Left renal cortex interstitium (tissue), 4 donors: ENCODE measurements around the gene MTA1. TPM values are rescaled to one million over a fixed set of nuclear protein-coding genes. Genes with fewer than 3 reads are reported as not detected.

Experiments
- DNase-seq, 4 donors: peaks; one replicate each; pipeline ENCODE4 v3.0.0-alpha.2; 2013; ENCODE audit warnings: low read depth in 4 of 4, low spot score in 2 of 4, missing footprints in 1 of 4
- polyA plus RNA-seq, 4 donors: library from polyadenylated mRNA; unstranded; fragments of 120-200 nt; gene quantifications; one replicate each; pipeline ENCODE4 v1.2.1, GENCODE V29; 2013; ENCODE audit not compliant: insufficient read length in 4 of 4

MTA1 gene
- polyA plus RNA-seq, 4 donors = 71.1 to 172 (median 132) TPM

GRCh38 chr14:105455766-105456660, 36.4 kb downstream of the MTA1 start:
- no peak for DNase-seq

- DNase-seq = no peak
Observed at GRCh38 chr14:105456736-105457617, 37.4 kb downstream of the MTA1 start.

- no peak for DNase-seq
Observed at GRCh38 chr14:105458010-105458409, 38.4 kb downstream of the MTA1 start.

GRCh38 chr14:105458571-105458970, 38.9 kb downstream of the MTA1 start:
- no peak for DNase-seq

GRCh38 chr14:105460116-105460515, 40.5 kb downstream of the MTA1 start:
- no peak for DNase-seq

- no peak for DNase-seq
Observed at GRCh38 chr14:105460616-105461015, 41.0 kb downstream of the MTA1 start.

GRCh38 chr14:105461903-105462302, 42.3 kb downstream of the MTA1 start:
- no peak for DNase-seq

- DNase-seq = no peak
Observed at GRCh38 chr14:105464501-105464900, 44.9 kb downstream of the MTA1 start.

GRCh38 chr14:105465209-105466031, 45.8 kb downstream of the MTA1 start:
- DNase-seq = no peak

- DNase-seq = no peak
Observed at GRCh38 chr14:105466531-105467248, 47.1 kb downstream of the MTA1 start.

- no peak for DNase-seq
Observed at GRCh38 chr14:105467249-105467941, 47.8 kb downstream of the MTA1 start.

- DNase-seq = no peak
Observed at GRCh38 chr14:105467942-105468471, 48.4 kb downstream of the MTA1 start.

GRCh38 chr14:105468621-105469241, 49.1 kb downstream of the MTA1 start:
- DNase-seq = no peak

GRCh38 chr14:105469456-105470349, 50.1 kb downstream of the MTA1 start:
- DNase-seq = no peak

- DNase-seq = no peak
Observed at GRCh38 chr14:105470350-105471296, 51.0 kb downstream of the MTA1 start.

- DNase-seq = no peak
Observed at GRCh38 chr14:105471297-105471821, 51.7 kb downstream of the MTA1 start.
